ENCODE measurements around the gene SLC26A1. TPM values are rescaled to one million over a fixed set of nuclear protein-coding genes. Genes with fewer than 3 reads are reported as not detected.

SLC26A1 gene
- polyA plus RNA-seq, 1 donor from 2014 or later: 0.12 TPM

DNA sequence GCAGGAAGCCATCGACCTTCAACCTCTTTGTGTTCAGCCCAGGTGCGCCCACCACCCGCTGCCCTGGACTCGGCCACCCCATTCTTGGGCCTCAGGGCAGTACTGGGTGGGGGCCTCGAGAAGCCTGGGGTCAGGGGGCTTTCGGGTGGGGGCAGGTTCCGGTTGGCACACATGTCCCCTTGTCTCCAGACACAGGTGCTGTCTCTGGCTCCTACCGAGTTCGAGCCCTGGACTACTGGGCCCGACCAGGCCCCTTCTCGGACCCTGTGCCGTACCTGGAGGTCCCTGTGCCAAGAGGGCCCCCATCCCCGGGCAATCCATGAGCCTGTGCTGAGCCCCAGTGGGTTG lies 10.8 kb upstream of the SLC26A1 start:
- H3K9me3 ChIP-seq (ENCODE audit: low read length): peaks cover 4% of the 10 kb centered on the region
- no peaks in the 10 kb centered on the region for H3K9me2 ChIP-seq (ENCODE audit: insufficient read depth, low read length)
- no peaks in the 10 kb centered on the region for H3K79me2 ChIP-seq (replicated peaks; ENCODE audit: insufficient read depth, low read length)
- no peak overlapping the region for H2AFZ ChIP-seq (ENCODE audit: low read depth, low read length)
- TF ChIP-seq TAF1 (IDR thresholded peaks at IDR 0.05; ENCODE audit: low read depth): no peak
- no peak for TF ChIP-seq RAD21 (conservative IDR thresholded peaks at IDR 0.05)
- no peak for TF ChIP-seq POLR2AphosphoS5 (IDR thresholded peaks at IDR 0.05)
- TF ChIP-seq, protein P1, sequence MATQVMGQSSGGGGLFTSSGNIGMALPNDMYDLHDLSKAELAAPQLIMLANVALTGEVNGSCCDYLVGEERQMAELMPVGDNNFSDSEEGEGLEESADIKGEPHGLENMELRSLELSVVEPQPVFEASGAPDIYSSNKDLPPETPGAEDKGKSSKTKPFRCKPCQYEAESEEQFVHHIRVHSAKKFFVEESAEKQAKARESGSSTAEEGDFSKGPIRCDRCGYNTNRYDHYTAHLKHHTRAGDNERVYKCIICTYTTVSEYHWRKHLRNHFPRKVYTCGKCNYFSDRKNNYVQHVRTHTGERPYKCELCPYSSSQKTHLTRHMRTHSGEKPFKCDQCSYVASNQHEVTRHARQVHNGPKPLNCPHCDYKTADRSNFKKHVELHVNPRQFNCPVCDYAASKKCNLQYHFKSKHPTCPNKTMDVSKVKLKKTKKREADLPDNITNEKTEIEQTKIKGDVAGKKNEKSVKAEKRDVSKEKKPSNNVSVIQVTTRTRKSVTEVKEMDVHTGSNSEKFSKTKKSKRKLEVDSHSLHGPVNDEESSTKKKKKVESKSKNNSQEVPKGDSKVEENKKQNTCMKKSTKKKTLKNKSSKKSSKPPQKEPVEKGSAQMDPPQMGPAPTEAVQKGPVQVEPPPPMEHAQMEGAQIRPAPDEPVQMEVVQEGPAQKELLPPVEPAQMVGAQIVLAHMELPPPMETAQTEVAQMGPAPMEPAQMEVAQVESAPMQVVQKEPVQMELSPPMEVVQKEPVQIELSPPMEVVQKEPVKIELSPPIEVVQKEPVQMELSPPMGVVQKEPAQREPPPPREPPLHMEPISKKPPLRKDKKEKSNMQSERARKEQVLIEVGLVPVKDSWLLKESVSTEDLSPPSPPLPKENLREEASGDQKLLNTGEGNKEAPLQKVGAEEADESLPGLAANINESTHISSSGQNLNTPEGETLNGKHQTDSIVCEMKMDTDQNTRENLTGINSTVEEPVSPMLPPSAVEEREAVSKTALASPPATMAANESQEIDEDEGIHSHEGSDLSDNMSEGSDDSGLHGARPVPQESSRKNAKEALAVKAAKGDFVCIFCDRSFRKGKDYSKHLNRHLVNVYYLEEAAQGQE (IDR thresholded peaks at IDR 0.05; ENCODE audit: borderline replicate concordance): no peak
- TF ChIP-seq MXI1 (conservative IDR thresholded peaks at IDR 0.05; ENCODE audit: poor library complexity, severe bottlenecking): no peak
- TF ChIP-seq, protein P2, sequence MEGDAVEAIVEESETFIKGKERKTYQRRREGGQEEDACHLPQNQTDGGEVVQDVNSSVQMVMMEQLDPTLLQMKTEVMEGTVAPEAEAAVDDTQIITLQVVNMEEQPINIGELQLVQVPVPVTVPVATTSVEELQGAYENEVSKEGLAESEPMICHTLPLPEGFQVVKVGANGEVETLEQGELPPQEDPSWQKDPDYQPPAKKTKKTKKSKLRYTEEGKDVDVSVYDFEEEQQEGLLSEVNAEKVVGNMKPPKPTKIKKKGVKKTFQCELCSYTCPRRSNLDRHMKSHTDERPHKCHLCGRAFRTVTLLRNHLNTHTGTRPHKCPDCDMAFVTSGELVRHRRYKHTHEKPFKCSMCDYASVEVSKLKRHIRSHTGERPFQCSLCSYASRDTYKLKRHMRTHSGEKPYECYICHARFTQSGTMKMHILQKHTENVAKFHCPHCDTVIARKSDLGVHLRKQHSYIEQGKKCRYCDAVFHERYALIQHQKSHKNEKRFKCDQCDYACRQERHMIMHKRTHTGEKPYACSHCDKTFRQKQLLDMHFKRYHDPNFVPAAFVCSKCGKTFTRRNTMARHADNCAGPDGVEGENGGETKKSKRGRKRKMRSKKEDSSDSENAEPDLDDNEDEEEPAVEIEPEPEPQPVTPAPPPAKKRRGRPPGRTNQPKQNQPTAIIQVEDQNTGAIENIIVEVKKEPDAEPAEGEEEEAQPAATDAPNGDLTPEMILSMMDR (IDR thresholded peaks at IDR 0.05; ENCODE audit: poor library complexity, severe bottlenecking): no peak
- TF ChIP-seq EZH2 (IDR thresholded peaks at IDR 0.05; ENCODE audit: borderline replicate concordance, insufficient read depth, low read length, poor library complexity, severe bottlenecking): no peak
- no peak for TF ChIP-seq SMC3 (conservative IDR thresholded peaks at IDR 0.05; ENCODE audit: poor library complexity)
- TF ChIP-seq EP300 (conservative IDR thresholded peaks at IDR 0.05; ENCODE audit: poor library complexity, severe bottlenecking): no peak
- no peaks in the 10 kb centered on the region for H3K36me3 ChIP-seq (ENCODE audit: insufficient read depth, low read length)
- no peak overlapping the region for H3K9ac ChIP-seq (ENCODE audit: low read length)
- H3K27ac ChIP-seq (ENCODE audit: low read length): no peak overlapping the region
- H3K4me3 ChIP-seq (ENCODE audit: low read length): no peak overlapping the region
- H3K27me3 ChIP-seq (ENCODE audit: insufficient read depth, low read depth, low read length): peaks cover 59% of the 10 kb centered on the region
- no peaks in the 10 kb centered on the region for H3F3A ChIP-seq (ENCODE audit: insufficient read depth, low read length, poor library complexity, severe bottlenecking)
- no peak overlapping the region for H3K4me2 ChIP-seq (ENCODE audit: low read length)
- H4K20me1 ChIP-seq (ENCODE audit: insufficient read depth): no peaks in the 10 kb centered on the region

DNA sequence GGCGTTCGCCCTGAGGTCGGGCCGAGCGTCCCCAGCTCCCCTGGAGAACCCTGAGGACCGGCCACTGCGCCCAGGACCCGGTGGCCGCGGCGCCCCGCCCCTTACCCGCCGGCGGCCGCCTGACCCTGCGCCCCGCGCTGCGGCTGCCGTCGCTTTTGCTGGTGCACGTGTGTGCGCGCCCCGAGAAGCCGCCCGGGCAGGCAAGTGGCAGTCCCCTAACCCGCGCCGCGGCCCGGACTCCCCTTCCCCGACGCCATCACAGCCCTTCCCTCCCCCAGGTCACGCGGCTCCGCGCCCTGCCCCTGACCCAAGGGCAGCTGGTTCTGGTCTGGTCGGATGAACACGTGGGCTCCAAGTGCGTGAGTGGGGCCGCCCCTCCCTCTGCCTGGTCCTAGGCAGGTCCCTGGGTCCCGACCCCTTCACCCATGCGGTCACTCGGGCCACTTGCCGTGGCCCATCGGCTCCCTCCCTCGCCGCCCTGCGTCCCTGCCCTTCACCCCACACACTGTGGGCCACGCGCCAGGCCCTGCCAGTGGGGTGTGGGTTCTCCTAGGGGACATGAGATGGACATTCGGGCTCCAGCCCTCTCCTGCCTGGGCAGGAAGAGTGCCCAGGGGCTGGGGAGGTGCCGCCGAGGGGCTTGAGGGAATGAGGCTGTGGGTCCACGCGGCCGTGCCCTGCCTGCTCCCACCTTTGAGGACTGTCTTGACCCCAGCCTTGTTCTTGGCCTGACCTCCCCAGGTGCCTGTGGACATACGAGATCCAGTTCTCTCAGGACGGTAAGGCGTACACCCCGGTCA lies 10.3 kb upstream of the SLC26A1 start:
- no peak overlapping the region for H2AFZ ChIP-seq (ENCODE audit: low read depth, low read length)
- H3K36me3 ChIP-seq (ENCODE audit: insufficient read depth, low read length): no peaks in the 10 kb centered on the region
- H3K27ac ChIP-seq (ENCODE audit: low read length): no peak overlapping the region
- peaks cover 55% of the 10 kb centered on the region for H3K27me3 ChIP-seq (ENCODE audit: insufficient read depth, low read depth, low read length)
- no peak overlapping the region for H3K4me3 ChIP-seq (ENCODE audit: low read length)
- no peaks in the 10 kb centered on the region for H3K79me2 ChIP-seq (replicated peaks; ENCODE audit: insufficient read depth, low read length)
- H3K4me2 ChIP-seq (ENCODE audit: low read length): no peak overlapping the region
- no peaks in the 10 kb centered on the region for H3F3A ChIP-seq (ENCODE audit: insufficient read depth, low read length, poor library complexity, severe bottlenecking)
- TF ChIP-seq TAF1 (IDR thresholded peaks at IDR 0.05; ENCODE audit: low read depth): no peak
- no peak for TF ChIP-seq RAD21 (conservative IDR thresholded peaks at IDR 0.05)
- TF ChIP-seq, protein P1 (IDR thresholded peaks at IDR 0.05; ENCODE audit: borderline replicate concordance): no peak
- TF ChIP-seq, protein P2 (IDR thresholded peaks at IDR 0.05; ENCODE audit: poor library complexity, severe bottlenecking): no peak
- no peak for TF ChIP-seq MXI1 (conservative IDR thresholded peaks at IDR 0.05; ENCODE audit: poor library complexity, severe bottlenecking)
- peaks cover 4% of the 10 kb centered on the region for H3K9me3 ChIP-seq (ENCODE audit: low read length)
- H3K9me2 ChIP-seq (ENCODE audit: insufficient read depth, low read length): no peaks in the 10 kb centered on the region
- no peak overlapping the region for H3K9ac ChIP-seq (ENCODE audit: low read length)
- no peaks in the 10 kb centered on the region for H4K20me1 ChIP-seq (ENCODE audit: insufficient read depth)

All from neural cell (in vitro differentiated cells).